SU-DHL-6 (cell line): ENCODE data around the gene RPN1.

Source experiments
- H2AFZ ChIP-seq: fragments of 200-600 bp; sonication (generic); 2 replicates; pipeline ENCODE4 v1.6.1; 2014; ENCODE audit warnings: low read depth, mild to moderate bottlenecking, moderate library complexity, mixed read lengths, antibody characterized with exemption, low read length; ENCODE audit not compliant: severe bottlenecking
- H3F3A ChIP-seq: fragments of 200-600 bp; shearing (Covaris generic); 2 replicates; pipeline ENCODE4 v1.6.0; 2016; ENCODE audit warnings: antibody characterized with exemption, mild to moderate bottlenecking; ENCODE audit not compliant: insufficient read depth
- H3K27ac ChIP-seq: fragments of 200-600 bp; sonication (generic); 2 replicates; pipeline ENCODE4 v1.5.1; 2016; ENCODE audit warnings: low read depth, mild to moderate bottlenecking, low read length, moderate library complexity, mixed read lengths
- H3K27me3 ChIP-seq: fragments of 200-600 bp; sonication (generic), shearing (Covaris generic); 2 replicates; pipeline ENCODE4 v1.6.0; 2014; ENCODE audit warnings: mild to moderate bottlenecking, low read length
- H3K36me3 ChIP-seq: fragments of 200-600 bp; sonication (generic); 2 replicates; pipeline ENCODE4 v1.6.1; 2014; ENCODE audit warnings: mild to moderate bottlenecking, low read length, mixed read lengths
- H3K4me2 ChIP-seq: fragments of 300-600, 200-600 bp; shearing (Covaris generic), sonication (generic); 2 replicates; pipeline ENCODE4 v1.6.0; 2014; ENCODE audit warnings: low read length, low read depth, mild to moderate bottlenecking; ENCODE audit not compliant: poor library complexity, severe bottlenecking
- H3K4me3 ChIP-seq: fragments of 200-600 bp; sonication (generic); 2 replicates; pipeline ENCODE4 v1.5.1; 2014; ENCODE audit warnings: antibody characterized with exemption, low read length, mild to moderate bottlenecking, mixed read lengths; ENCODE audit not compliant: insufficient read depth, poor library complexity, severe bottlenecking
- H3K79me2 ChIP-seq: fragments of 200-600 bp; sonication (generic); 2 replicates; pipeline ENCODE4 v1.6.1; 2014; ENCODE audit warnings: mild to moderate bottlenecking, low read length, moderate library complexity; ENCODE audit not compliant: insufficient read depth
- H3K9ac ChIP-seq: fragments of 200-600 bp; sonication (generic); 2 replicates; pipeline ENCODE4 v1.7.0; 2014; ENCODE audit warnings: mild to moderate bottlenecking, low read length
- H3K9me2 ChIP-seq: fragments of 200-600 bp; sonication (generic); replicated peaks from 2 replicates; pipeline ENCODE4 v1.6.1; 2014; ENCODE audit warnings: low read length; ENCODE audit not compliant: insufficient read depth
- H3K9me3 ChIP-seq: fragments of 200-600 bp; sonication (generic); 2 replicates; pipeline ENCODE4 v1.6.1; 2014; ENCODE audit warnings: low read length, mixed read lengths; ENCODE audit not compliant: insufficient read depth
- H4K20me1 ChIP-seq: fragments of 200-600 bp; sonication (generic); 2 replicates; pipeline ENCODE4 v1.6.1; 2014; ENCODE audit warnings: low read depth, mild to moderate bottlenecking, antibody characterized with exemption, low read length, moderate library complexity, mixed read lengths
- EZH2phosphoT487 ChIP-seq: fragments of 200-600 bp; sonication (generic), shearing (Covaris generic); conservative IDR thresholded peaks from 2 replicates; pipeline ENCODE4 v1.6.1; 2018; ENCODE audit warnings: mild to moderate bottlenecking, antibody characterized with exemption, low read length, moderate library complexity, mixed read lengths
- TF ChIP-seq, protein P1 (sequence below): fragments of 200-600 bp; sonication (generic); IDR thresholded peaks from one replicate; pipeline ENCODE4 v1.5.1; 2017; ENCODE audit warnings: antibody characterized with exemption, mild to moderate bottlenecking, low read length, moderate library complexity; ENCODE audit not compliant: insufficient read depth, poor library complexity, severe bottlenecking

The RPN1 gene

GRCh38 chr3:128605091-128606046, 45.2 kb downstream of the RPN1 start:
- no peaks in the 10 kb centered on the region for H3K9me3 ChIP-seq
- no peaks in the 10 kb centered on the region for H3K79me2 ChIP-seq
- H3K9ac ChIP-seq, result no peak overlapping the region
- TF ChIP-seq, protein P1, sequence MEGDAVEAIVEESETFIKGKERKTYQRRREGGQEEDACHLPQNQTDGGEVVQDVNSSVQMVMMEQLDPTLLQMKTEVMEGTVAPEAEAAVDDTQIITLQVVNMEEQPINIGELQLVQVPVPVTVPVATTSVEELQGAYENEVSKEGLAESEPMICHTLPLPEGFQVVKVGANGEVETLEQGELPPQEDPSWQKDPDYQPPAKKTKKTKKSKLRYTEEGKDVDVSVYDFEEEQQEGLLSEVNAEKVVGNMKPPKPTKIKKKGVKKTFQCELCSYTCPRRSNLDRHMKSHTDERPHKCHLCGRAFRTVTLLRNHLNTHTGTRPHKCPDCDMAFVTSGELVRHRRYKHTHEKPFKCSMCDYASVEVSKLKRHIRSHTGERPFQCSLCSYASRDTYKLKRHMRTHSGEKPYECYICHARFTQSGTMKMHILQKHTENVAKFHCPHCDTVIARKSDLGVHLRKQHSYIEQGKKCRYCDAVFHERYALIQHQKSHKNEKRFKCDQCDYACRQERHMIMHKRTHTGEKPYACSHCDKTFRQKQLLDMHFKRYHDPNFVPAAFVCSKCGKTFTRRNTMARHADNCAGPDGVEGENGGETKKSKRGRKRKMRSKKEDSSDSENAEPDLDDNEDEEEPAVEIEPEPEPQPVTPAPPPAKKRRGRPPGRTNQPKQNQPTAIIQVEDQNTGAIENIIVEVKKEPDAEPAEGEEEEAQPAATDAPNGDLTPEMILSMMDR, result no peak
- TF ChIP-seq EZH2phosphoT487, result no peak
- H3K27ac ChIP-seq, result no peak overlapping the region
- H3K4me2 ChIP-seq, result no peak overlapping the region
- no peaks in the 10 kb centered on the region for H3K36me3 ChIP-seq
- no peaks in the 10 kb centered on the region for H3K9me2 ChIP-seq
- no peaks in the 10 kb centered on the region for H3K27me3 ChIP-seq
- no peaks in the 10 kb centered on the region for H3F3A ChIP-seq
- no peak overlapping the region for H2AFZ ChIP-seq
- no peak overlapping the region for H3K4me3 ChIP-seq
- no peaks in the 10 kb centered on the region for H4K20me1 ChIP-seq

- H2AFZ ChIP-seq, result no peak overlapping the region
Measured at GRCh38 chr3:128603811-128604775, 46.5 kb downstream of the RPN1 start.

GRCh38 chr3:128603313-128603712, 47.3 kb downstream of the RPN1 start:
- Histone ChIP-seq H3K27ac (no peak overlapping the region), H3K27me3 (no peaks in the 10 kb centered on the region), H3K9ac (no peak overlapping the region), H3K4me3 (no peak overlapping the region), H3F3A (no peaks in the 10 kb centered on the region), H3K36me3 (no peaks in the 10 kb centered on the region), H3K9me3 (no peaks in the 10 kb centered on the region), H4K20me1 (no peaks in the 10 kb centered on the region), H3K9me2 (no peaks in the 10 kb centered on the region), H3K4me2 (no peak overlapping the region), H3K79me2 (no peaks in the 10 kb centered on the region), H2AFZ (no peak overlapping the region)
- TF ChIP-seq EZH2phosphoT487, result no peak
- TF ChIP-seq, protein P1, result no peak

More at GRCh38 chr3:128603811-128604775, 46.5 kb downstream of the RPN1 start:
- no peaks in the 10 kb centered on the region for H3K79me2 ChIP-seq
- no peak overlapping the region for H3K9ac ChIP-seq
- H4K20me1 ChIP-seq, result no peaks in the 10 kb centered on the region
- H3K36me3 ChIP-seq, result no peaks in the 10 kb centered on the region
- TF ChIP-seq, protein P1, result no peak
- TF ChIP-seq EZH2phosphoT487, result no peak
- no peak overlapping the region for H3K4me3 ChIP-seq
- no peak overlapping the region for H3K27ac ChIP-seq
- H3K9me3 ChIP-seq, result no peaks in the 10 kb centered on the region
- H3K27me3 ChIP-seq, result no peaks in the 10 kb centered on the region
- H3K9me2 ChIP-seq, result no peaks in the 10 kb centered on the region
- H3F3A ChIP-seq, result no peaks in the 10 kb centered on the region
- no peak overlapping the region for H3K4me2 ChIP-seq
